Testis (tissue), 2 donors: ENCODE data around the gene GABRB1.

ENCODE experiments used
- CTCF ChIP-seq, 3 experiments: fragments of 450-650 bp in 2 of 3; fragments of 200-600 bp in 1 of 3; sonication (generic) in 1 of 3; IDR thresholded peaks; one replicate each; pipeline ENCODE4 v1.5.1; 2016 to 2019; ENCODE audit warnings: antibody characterized with exemption in 3 of 3, mild to moderate bottlenecking in 2 of 3, moderate library complexity in 1 of 3
- POLR2A ChIP-seq: fragments of 450-650 bp; IDR thresholded peaks from one replicate; pipeline ENCODE4 v1.6.1; 2017; ENCODE audit warnings: antibody characterized with exemption, mild to moderate bottlenecking, moderate library complexity

- TF ChIP-seq POLR2A (no peak), CTCF (IDR thresholded peaks at IDR 0.05) (no peak)
Observed at GRCh38 chr4:47224361-47224760, 193.0 kb downstream of the GABRB1 start.
